B cell (primary cell): ENCODE data around the gene EPG5. TPM values are rescaled to one million over a fixed set of nuclear protein-coding genes. Genes with fewer than 3 reads are reported as not detected.

Experiments
- ATAC-seq: fragments of 200-7000 bp; cut with Tn5 transposase; one replicate; pipeline ENCODE4 v1.10.0; 2021; ENCODE audit warnings: low read depth, mild to moderate bottlenecking, moderate number of reproducible peaks, moderate library complexity
- CTCF ChIA-PET: fragments of 350-600 bp; sonication (Branson Sonifier 250); formaldehyde crosslinking; loops from one replicate; lab custom pipeline; 2021; ENCODE audit warnings: antibody characterized with exemption, inconsistent platforms; lab: Charles Lee
- POLR2A ChIA-PET: fragments of 350-600 bp; sonication (Branson Sonifier 250); formaldehyde crosslinking; loops from one replicate; lab custom pipeline; 2021; ENCODE audit warnings: antibody characterized with exemption; lab: Charles Lee
- DNase-seq: peaks from one replicate; pipeline ENCODE4 v3.0.0; 2013
- H2AFZ ChIP-seq: 2 replicates; pipeline ENCODE4 v1.6.1; 2012; ENCODE audit warnings: mild to moderate bottlenecking, low read depth, low read length; ENCODE audit not compliant: insufficient read depth, poor library complexity, severe bottlenecking
- H3K27ac ChIP-seq, 2 donors: 1 replicate in 1 of 2; 2 replicates in 1 of 2; pipeline ENCODE4 v1.5.1; 2012 to 2013; ENCODE audit warnings: low read length in 2 of 2, mild to moderate bottlenecking in 2 of 2, moderate library complexity in 1 of 2
- H3K27me3 ChIP-seq, 4 experiments: fragments of 200-600 bp in 1 of 4; sonication (generic) in 1 of 4; replicated peaks in 1 of 4; 1 replicate in 2 of 4; 2 replicates in 2 of 4; pipeline versions ENCODE4 v1.6.1 to v1.7.0; 2013 to 2016; ENCODE audit warnings: low read length in 3 of 4, mild to moderate bottlenecking in 2 of 4, mixed read lengths in 1 of 4, moderate library complexity in 1 of 4; ENCODE audit not compliant: insufficient read depth in 4 of 4, control insufficient read depth in 3 of 4; ENCODE audit errors: control extremely low read depth in 1 of 4
- H3K36me3 ChIP-seq, 2 experiments: replicated peaks in 1 of 2; 1 replicate in 1 of 2; 2 replicates in 1 of 2; pipeline versions ENCODE4 v1.6.1 to v1.7.1; 2013; ENCODE audit warnings: low read length in 1 of 2; ENCODE audit not compliant: insufficient read depth in 2 of 2, control insufficient read depth in 1 of 2; ENCODE audit errors: control extremely low read depth in 1 of 2, extremely low read depth in 1 of 2
- H3K4me1 ChIP-seq, 2 donors: fragments of 200-600 bp in 1 of 2; sonication (generic) in 1 of 2; 1 replicate in 1 of 2; 2 replicates in 1 of 2; pipeline versions ENCODE4 v1.5.1 to v1.6.1; 2013 to 2017; ENCODE audit warnings: low read length in 2 of 2; ENCODE audit not compliant: control insufficient read depth in 2 of 2, insufficient read depth in 2 of 2
- H3K4me2 ChIP-seq: replicated peaks from 2 replicates; pipeline ENCODE3; 2012; ENCODE audit warnings: mild to moderate bottlenecking, low read depth, low read length; ENCODE audit not compliant: poor library complexity, severe bottlenecking
- H3K4me3 ChIP-seq, 5 experiments: fragments of 200-600 bp in 1 of 5; sonication (generic) in 1 of 5; 1 replicate in 3 of 5; 2 replicates in 2 of 5; pipeline versions ENCODE4 v1.5.1 to v1.7.0; 2011 to 2016; ENCODE audit warnings: low read length in 4 of 5, mild to moderate bottlenecking in 4 of 5, low read depth in 2 of 5, control low read depth in 1 of 5, moderate library complexity in 1 of 5; ENCODE audit not compliant: insufficient read depth in 1 of 5; ENCODE audit errors: control extremely low read depth in 1 of 5, extremely low read depth in 1 of 5
- H3K79me2 ChIP-seq: fragments of 200-600 bp; sonication (generic); one replicate; pipeline ENCODE4 v1.6.0; 2016; ENCODE audit warnings: low read length; ENCODE audit not compliant: control insufficient read depth, insufficient read depth
- H3K9ac ChIP-seq: fragments of 200-600 bp; sonication (generic); 2 replicates; pipeline ENCODE4 v1.6.1; 2017; ENCODE audit warnings: mild to moderate bottlenecking, low read length, moderate library complexity
- H3K9me3 ChIP-seq, 3 donors: one replicate each; pipeline versions ENCODE4 v1.6.1 to v1.7.1; 2013; ENCODE audit warnings: low read length in 2 of 3; ENCODE audit not compliant: control insufficient read depth in 2 of 3, insufficient read depth in 1 of 3; ENCODE audit errors: control extremely low read depth in 1 of 3
- H4K20me1 ChIP-seq: 2 replicates; pipeline ENCODE4 v1.6.0; 2012; ENCODE audit warnings: mild to moderate bottlenecking, low read length; ENCODE audit not compliant: insufficient read depth, control insufficient read depth, poor library complexity, severe bottlenecking
- H3K27ac Mint-ChIP-seq: one replicate; pipeline ENCODE4 v1.8.0; 2021; ENCODE audit warnings: mixed read lengths
- H3K27me3 Mint-ChIP-seq: one replicate; pipeline ENCODE4 v1.8.0; 2021; ENCODE audit warnings: mixed read lengths
- H3K4me1 Mint-ChIP-seq: one replicate; pipeline ENCODE4 v1.8.0; 2021; ENCODE audit warnings: mixed read lengths
- H3K4me3 Mint-ChIP-seq: one replicate; pipeline ENCODE4 v1.8.0; 2021; ENCODE audit warnings: mixed read lengths
- H3K9me3 Mint-ChIP-seq: one replicate; pipeline ENCODE4 v1.8.0; 2022; ENCODE audit warnings: mixed read lengths; ENCODE audit not compliant: insufficient read depth
- CTCF ChIP-seq: fragments of 200-600 bp; IDR thresholded peaks from one replicate; pipeline ENCODE4 v1.8.0; 2022; ENCODE audit warnings: antibody characterized with exemption, mild to moderate bottlenecking
- EZH2 ChIP-seq: IDR thresholded peaks from 2 replicates; pipeline ENCODE4 v1.6.1; 2012; ENCODE audit warnings: borderline replicate concordance, low read depth, mild to moderate bottlenecking, moderate library complexity, low read length; ENCODE audit not compliant: insufficient read depth, poor library complexity, severe bottlenecking
- WGBS: methylation state at CpG from one replicate; pipeline ENCODE4 v1.1.5; 2013; ENCODE audit warnings: missing lambda C conversion rate; ENCODE audit not compliant: insufficient coverage; 5-methylcytosine and 5-hydroxymethylcytosine counted together
- intact Hi-C: fragments of 100-400 bp; cut with micrococcal nuclease; formaldehyde crosslinking; loops from one replicate; pipeline ENCODE4 v1.10.0; 2022
- polyA plus RNA-seq: library from polyadenylated mRNA; depleted of rRNA; stranded (reverse); fragments of >200 nt; gene quantifications from 2 replicates; pipeline ENCODE4 v1.2.3, GENCODE V29; 2012
- total RNA-seq, 2 donors: library from RNA; stranded (reverse); fragments of 120-200 nt in 1 of 2; gene quantifications; 1 replicate in 1 of 2; 2 replicates in 1 of 2; pipeline versions ENCODE4 v1.2.3 to v1.2.4, GENCODE V29; 2013 to 2022

EPG5 gene
- total and polyA plus RNA-seq, 2 donors (not counting 1 experiment from before 2014, with no cell fraction given), result 10.3 to 50.4 TPM

- DNase-seq (no peak), ATAC-seq (no peak)
- Histone ChIP-seq H3K4me2 (no peak overlapping the region), H3K27me3 (no peaks in the 10 kb centered on the region), H3K9me3 (no peaks in the 10 kb centered on the region), H3K9ac (no peak overlapping the region), H2AFZ (no peak overlapping the region), H3K27ac (no peak overlapping the region), H3K79me2 (no peaks in the 10 kb centered on the region), H3K4me1 (peaks cover 9 to 12% of the 10 kb centered on the region in 2 donors), H3K36me3 (peaks cover 18 to 70% of the 10 kb centered on the region in 2 experiments), H3K4me3 (no peak overlapping the region), H4K20me1 (no peaks in the 10 kb centered on the region)
- no peaks in the 10 kb centered on the region for H3K27me3 Mint-ChIP-seq
- intact Hi-C loops, result loop anchor here (5.0 kb wide), 1 partner anchor 149 kb away; the partner anchor contains the start of gene PSTPIP2
- H3K27ac Mint-ChIP-seq, result no peak overlapping the region
- no CpG with 5 or more reads among the region's 1 CpG for WGBS
- H3K9me3 Mint-ChIP-seq, result no peaks in the 10 kb centered on the region
- ChIA-PET POLR2A (no interaction called here), CTCF (interaction anchor here (0.8 to 2.1 kb wide), 3 partner anchors 21 to 151 kb away, joined by 4 to 7 read pairs (median 5); no protein-coding TSS in a partner anchor)
- no peak overlapping the region for H3K4me3 Mint-ChIP-seq
- TF ChIP-seq EZH2 (no peak), CTCF (no peak)
- peaks cover 20% of the 10 kb centered on the region for H3K4me1 Mint-ChIP-seq
Observed at GRCh38 chr18:45923138-45923537, 44.0 kb downstream of the EPG5 start.

GRCh38 chr18:45920367-45920766 lies 46.8 kb downstream of the EPG5 start:
- H3K36me3 ChIP-seq, result peaks cover 33 to 71% of the 10 kb centered on the region in 2 experiments
- Mint-ChIP-seq H3K4me3 (no peak overlapping the region), H3K27me3 (no peaks in the 10 kb centered on the region), H3K27ac (no peak overlapping the region), H3K9me3 (no peaks in the 10 kb centered on the region), H3K4me1 (peaks cover 20% of the 10 kb centered on the region)
- H2AFZ ChIP-seq, result no peak overlapping the region
- DNase-seq, result peak; percentile 14
- no peak overlapping the region for H3K27ac ChIP-seq
- H4K20me1 ChIP-seq, result no peaks in the 10 kb centered on the region
- no peaks in the 10 kb centered on the region for H3K9me3 ChIP-seq
- no peak for TF ChIP-seq EZH2
- no peak for TF ChIP-seq CTCF
- CTCF ChIA-PET, result interaction anchor here (1.4 kb wide), 1 partner anchor 153 kb away, joined by 3 read pairs; no protein-coding TSS in a partner anchor
- H3K4me1 ChIP-seq, result peaks cover 9 to 12% of the 10 kb centered on the region in 2 donors
- intact Hi-C loops, result loop anchor here (5.0 kb wide), 1 partner anchor 152 kb away; the partner anchor contains the start of gene PSTPIP2
- no peaks in the 10 kb centered on the region for H3K79me2 ChIP-seq
- no peak overlapping the region for H3K9ac ChIP-seq
- ATAC-seq, result peak; percentile 63
- no peak overlapping the region for H3K4me3 ChIP-seq
- no peaks in the 10 kb centered on the region for H3K27me3 ChIP-seq
- 48% methylated on average over 2 of the region's 4 CpGs for WGBS
- H3K4me2 ChIP-seq, result peak overlapping the region; percentile 20
- POLR2A ChIA-PET, result no interaction called here
